ENCODE results near the gene UGT1A9. TPM values are rescaled to one million over a fixed set of nuclear protein-coding genes. Genes with fewer than 3 reads are reported as not detected.
"Not testable (repeated sequence)": the region's sequence is repeated elsewhere in the genome, so short reads cannot be mapped to it uniquely, and the experiment has no call there.

The UGT1A9 gene
- total RNA-seq, 2 donors from 2014 or later: not detected

- Histone ChIP-seq H3K27ac (ENCODE audit: low read depth, low read length) (no peak overlapping the region), H3K4me1 (ENCODE audit: control insufficient read depth, insufficient read depth, low read length) (no peaks in the 10 kb centered on the region), H3K9ac (ENCODE audit: extremely low read depth, low read length, poor library complexity, severe bottlenecking) (no peak overlapping the region), H3K4me3 (ENCODE audit: low read length) (no peak overlapping the region), H3K9me3 (ENCODE audit: control insufficient read depth, low read length) (peaks cover 15% of the 10 kb centered on the region), H3K36me3 (ENCODE audit: control insufficient read depth, insufficient read depth, low read length) (no peaks in the 10 kb centered on the region), H3K27me3 (ENCODE audit: control insufficient read depth, insufficient read depth, low read length, poor library complexity, severe bottlenecking) (no peaks in the 10 kb centered on the region)
- Mint-ChIP-seq H3K4me1 (no peaks in the 10 kb centered on the region), H3K4me3 (no peak overlapping the region), H3K27me3 (ENCODE audit: insufficient read depth) (peaks cover 7% of the 10 kb centered on the region), H3K36me3 (ENCODE audit: low read depth) (no peaks in the 10 kb centered on the region), H3K9me3 (peaks cover 32% of the 10 kb centered on the region), H3K27ac (no peak overlapping the region)
- no peak for TF ChIP-seq CTCF (conservative IDR thresholded peaks at IDR 0.05)
- 80 to 84% methylated on average over 9 to 10 of the region's 10 CpGs for WGBS, 2 experiments (ENCODE audit: insufficient coverage in 1 of 2, insufficient read length in 1 of 2)
- DNase-seq: no peak
These were observed 75.0 kb downstream of the UGT1A9 start for GRCh38 chr2:233746475-233747282.

- no peak for DNase-seq
- 93% methylated on average over 3 to 6 of the region's 6 CpGs for WGBS, 2 experiments (ENCODE audit: insufficient coverage in 1 of 2, insufficient read length in 1 of 2)
- Histone ChIP-seq H3K27me3 (ENCODE audit: control insufficient read depth, insufficient read depth, low read length, poor library complexity, severe bottlenecking) (no peaks in the 10 kb centered on the region), H3K9ac (ENCODE audit: extremely low read depth, low read length, poor library complexity, severe bottlenecking) (no peak overlapping the region), H3K36me3 (ENCODE audit: control insufficient read depth, insufficient read depth, low read length) (no peaks in the 10 kb centered on the region), H3K4me3 (ENCODE audit: low read length) (no peak overlapping the region), H3K4me1 (ENCODE audit: control insufficient read depth, insufficient read depth, low read length) (no peaks in the 10 kb centered on the region), H3K27ac (ENCODE audit: low read depth, low read length) (no peak overlapping the region), H3K9me3 (ENCODE audit: control insufficient read depth, low read length) (peaks cover 15% of the 10 kb centered on the region)
- Mint-ChIP-seq H3K9me3 (peaks cover 38% of the 10 kb centered on the region), H3K4me3 (no peak overlapping the region), H3K27me3 (ENCODE audit: insufficient read depth) (peaks cover 7% of the 10 kb centered on the region), H3K36me3 (ENCODE audit: low read depth) (no peaks in the 10 kb centered on the region), H3K4me1 (no peaks in the 10 kb centered on the region), H3K27ac (no peak overlapping the region)
- no peak for TF ChIP-seq CTCF (conservative IDR thresholded peaks at IDR 0.05)
These were observed 75.5 kb downstream of the UGT1A9 start for GRCh38 chr2:233747283-233747544.

GRCh38 chr2:233750689-233751088 lies 79.0 kb downstream of the UGT1A9 start:
- H3K27me3 Mint-ChIP-seq (ENCODE audit: insufficient read depth); H3K4me1 Mint-ChIP-seq; H3K36me3 Mint-ChIP-seq (ENCODE audit: low read depth): not testable (repeated sequence)

GRCh38 chr2:233751212-233752009 lies 79.7 kb downstream of the UGT1A9 start:
- H3K4me3 Mint-ChIP-seq: not testable (repeated sequence)
- H3K9me3 Mint-ChIP-seq: peaks cover 44% of the 10 kb centered on the region
- WGBS, 2 experiments (ENCODE audit: insufficient coverage in 1 of 2, insufficient read length in 1 of 2): 83 to 88% methylated on average over 1 to 2 of the region's 2 CpGs

More at GRCh38 chr2:233750689-233751088, 79.0 kb downstream of the UGT1A9 start:
- H3K9me3 ChIP-seq (ENCODE audit: control insufficient read depth, low read length): peaks cover 15% of the 10 kb centered on the region
- not testable (repeated sequence) for H3K36me3 ChIP-seq (ENCODE audit: control insufficient read depth, insufficient read depth, low read length); H3K9ac ChIP-seq (ENCODE audit: extremely low read depth, low read length, poor library complexity, severe bottlenecking); H3K27ac ChIP-seq (ENCODE audit: low read depth, low read length); H3K27me3 ChIP-seq (ENCODE audit: control insufficient read depth, insufficient read depth, low read length, poor library complexity, severe bottlenecking); H3K4me3 ChIP-seq (ENCODE audit: low read length); H3K27ac Mint-ChIP-seq; H3K4me1 ChIP-seq (ENCODE audit: control insufficient read depth, insufficient read depth, low read length); DNase-seq; H3K4me3 Mint-ChIP-seq
- peaks cover 44% of the 10 kb centered on the region for H3K9me3 Mint-ChIP-seq
- 88% methylated on average over 2 of the region's 2 CpGs; no CpG with 5 or more reads in 1 of the 2 experiments for WGBS, 2 experiments (ENCODE audit: insufficient coverage in 1 of 2, insufficient read length in 1 of 2)

More at GRCh38 chr2:233751212-233752009, 79.7 kb downstream of the UGT1A9 start:
- H3K9me3 ChIP-seq (ENCODE audit: control insufficient read depth, low read length): peaks cover 15% of the 10 kb centered on the region
- H3K27ac Mint-ChIP-seq; H3K36me3 ChIP-seq (ENCODE audit: control insufficient read depth, insufficient read depth, low read length); H3K27me3 Mint-ChIP-seq (ENCODE audit: insufficient read depth); H3K4me3 ChIP-seq (ENCODE audit: low read length); DNase-seq; H3K4me1 Mint-ChIP-seq; H3K27ac ChIP-seq (ENCODE audit: low read depth, low read length); H3K27me3 ChIP-seq (ENCODE audit: control insufficient read depth, insufficient read depth, low read length, poor library complexity, severe bottlenecking); H3K4me1 ChIP-seq (ENCODE audit: control insufficient read depth, insufficient read depth, low read length); H3K9ac ChIP-seq (ENCODE audit: extremely low read depth, low read length, poor library complexity, severe bottlenecking); H3K36me3 Mint-ChIP-seq (ENCODE audit: low read depth): not testable (repeated sequence)

Data from endodermal cell (in vitro differentiated cells).